Suprapubic skin (tissue), 4 donors: ENCODE results near the gene PRADC1. TPM values are rescaled to one million over a fixed set of nuclear protein-coding genes. Genes with fewer than 3 reads are reported as not detected.

Source experiments
- DNase-seq, 2 donors: peaks; one replicate each; pipeline ENCODE4 v3.0.0-alpha.2; 2019; ENCODE audit warnings: low spot score in 2 of 2
- H3K27ac ChIP-seq: fragments of 200-600 bp; sonication (generic); one replicate; pipeline ENCODE4 v1.5.1; 2019
- H3K27me3 ChIP-seq: fragments of 200-600 bp; sonication (generic); one replicate; pipeline ENCODE4 v1.5.1; 2019
- H3K36me3 ChIP-seq: fragments of 200-600 bp; sonication (generic); one replicate; pipeline ENCODE4 v1.5.1; 2019
- H3K4me1 ChIP-seq: fragments of 200-600 bp; sonication (generic); one replicate; pipeline ENCODE4 v1.5.1; 2019
- H3K4me3 ChIP-seq: fragments of 200-600 bp; sonication (generic); one replicate; pipeline ENCODE4 v1.5.1; 2019; ENCODE audit warnings: mild to moderate bottlenecking
- H3K9me3 ChIP-seq: fragments of 200-600 bp; sonication (generic); one replicate; pipeline ENCODE4 v1.5.1; 2019
- CTCF ChIP-seq, 2 donors: fragments of 200-600 bp in 1 of 2; fragments of 450-650 bp in 1 of 2; sonication (generic) in 1 of 2; IDR thresholded peaks; one replicate each; pipeline ENCODE4 v1.5.1; 2016 to 2019; ENCODE audit warnings: antibody characterized with exemption in 2 of 2, mild to moderate bottlenecking in 1 of 2, moderate library complexity in 1 of 2
- EP300 ChIP-seq: sonication (generic); formaldehyde crosslinking; IDR thresholded peaks from one replicate; pipeline ENCODE4 v1.6.1; 2017; ENCODE audit warnings: antibody characterized with exemption
- POLR2A ChIP-seq, 2 donors: fragments of 450-650 bp; IDR thresholded peaks; one replicate each; pipeline ENCODE4 v1.6.1; 2017; ENCODE audit warnings: antibody characterized with exemption in 2 of 2, mild to moderate bottlenecking in 2 of 2, moderate library complexity in 2 of 2
- POLR2AphosphoS5 ChIP-seq, 3 donors: sonication (generic); formaldehyde crosslinking; IDR thresholded peaks; one replicate each; pipeline ENCODE4 v1.6.1; 2017; ENCODE audit warnings: antibody characterized with exemption in 3 of 3
- WGBS: methylation state at CpG from one replicate; pipeline ENCODE4 v1.1.5; 2018; 5-methylcytosine and 5-hydroxymethylcytosine counted together
- total RNA-seq, 4 donors: library from RNA; depleted of rRNA; stranded (reverse); fragments of >200 nt; gene quantifications; one replicate each; pipeline ENCODE4 v1.1.0, GENCODE V29; 2016

PRADC1 gene
- total RNA-seq, 4 donors from 2014 or later, result 7.4 to 34.8 (median 25.3) TPM

- H3K27ac ChIP-seq, result no peak overlapping the region
- H3K9me3 ChIP-seq, result no peaks in the 10 kb centered on the region
- H3K27me3 ChIP-seq, result peaks cover 15% of the 10 kb centered on the region
- H3K4me3 ChIP-seq, result no peak overlapping the region
- no peak for TF ChIP-seq POLR2AphosphoS5 (IDR thresholded peaks at IDR 0.05)
- TF ChIP-seq EP300, result no peak
- no peak for TF ChIP-seq POLR2A (IDR thresholded peaks at IDR 0.05)
- no peak for TF ChIP-seq CTCF (IDR thresholded peaks at IDR 0.05)
- no peak for DNase-seq
- WGBS, result 58% methylated on average over 2 of the region's 2 CpGs
- H3K4me1 ChIP-seq, result no peaks in the 10 kb centered on the region
- H3K36me3 ChIP-seq, result no peaks in the 10 kb centered on the region
Observed at GRCh38 chr2:73187549-73187948, 45.5 kb downstream of the PRADC1 start.

GRCh38 chr2:73185965-73186364 is 47.1 kb downstream of the PRADC1 start:
- Histone ChIP-seq H3K4me3 (no peak overlapping the region), H3K27me3 (peaks cover 15% of the 10 kb centered on the region), H3K36me3 (no peaks in the 10 kb centered on the region), H3K9me3 (no peaks in the 10 kb centered on the region), H3K27ac (no peak overlapping the region), H3K4me1 (no peaks in the 10 kb centered on the region)
- TF ChIP-seq POLR2AphosphoS5 (IDR thresholded peaks at IDR 0.05), result no peak
- no peak for TF ChIP-seq CTCF (IDR thresholded peaks at IDR 0.05)
- no peak for TF ChIP-seq POLR2A (IDR thresholded peaks at IDR 0.05)
- no peak for TF ChIP-seq EP300
- WGBS, result 82% methylated on average over 2 of the region's 2 CpGs
- DNase-seq, result no peak

Other genes starting within 250 kb of the PRADC1 start
- 10 to 100 TPM; 11.9 to 25.7 (median 18.8) TPM for gene SFXN5, start 161.5 kb downstream of the PRADC1 start, total RNA-seq
- 10 to 100 TPM; 24.9 to 39.5 (median 29.1) TPM for gene RAB11FIP5, start 120.3 kb downstream of the PRADC1 start, total RNA-seq
- not detected for gene NOTO, start 30.7 kb downstream of the PRADC1 start, total RNA-seq
- gene SMYD5, start 19.0 kb downstream of the PRADC1 start, total RNA-seq, result 10 to 100 TPM; 17.0 to 38.4 (median 20.0) TPM
- 100 to 1,000 TPM in 3 of 4 donors, 10 to 100 TPM in 1; 99.7 to 175 (median 158) TPM for gene CCT7, start 1.1 kb upstream of the PRADC1 start, total RNA-seq
- 1 to 10 TPM; 1.1 to 8.2 (median 5.7) TPM for gene FBXO41, start 51.2 kb upstream of the PRADC1 start, total RNA-seq
- not detected for gene EGR4, start 60.3 kb upstream of the PRADC1 start, total RNA-seq
- 10 to 100 TPM; 12.3 to 24.0 (median 18.5) TPM for gene ALMS1, start 152.6 kb upstream of the PRADC1 start, total RNA-seq